GM21723 (cell line): ENCODE data around the gene COASY.

ENCODE experiments used
- ATAC-seq: cut with Tn5 transposase; IDR thresholded peaks from one replicate; pipeline ENCODE4 v1.9.1; 2021; ENCODE audit warnings: mild to moderate bottlenecking, moderate library complexity; ENCODE audit not compliant: unreplicated experiment

Gene COASY

DNA sequence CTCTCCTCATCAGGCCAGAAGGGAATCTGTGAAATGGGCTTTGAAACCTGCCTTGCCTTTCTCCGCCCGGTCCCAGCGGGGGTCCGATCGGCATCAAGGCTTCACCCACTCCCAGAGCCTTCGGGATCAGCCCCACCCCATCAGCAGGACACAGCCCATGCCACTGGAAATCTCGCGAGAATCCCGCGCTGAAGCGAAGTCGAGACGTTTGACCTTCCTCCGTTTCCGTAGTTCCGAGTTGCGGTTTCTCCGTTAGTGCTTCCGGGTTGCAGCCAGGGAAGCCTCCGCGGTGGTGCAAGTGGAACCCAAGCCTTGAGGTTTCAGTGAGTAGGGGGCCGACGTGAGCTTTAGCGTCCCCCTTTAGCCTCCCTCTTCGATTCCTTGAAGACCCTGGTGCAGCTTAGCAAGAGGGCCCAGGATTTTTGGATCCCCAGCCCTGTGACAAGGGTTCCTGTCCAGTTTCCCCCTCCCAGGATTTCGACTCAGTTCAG is at the start of gene COASY:
Gene COASY (plus strand): TSS at position 252 of the 491 bp plus-strand sequence. CDS start 475 bp downstream, outside the sequence.
- ATAC-seq, result peak; percentile 50

DNA sequence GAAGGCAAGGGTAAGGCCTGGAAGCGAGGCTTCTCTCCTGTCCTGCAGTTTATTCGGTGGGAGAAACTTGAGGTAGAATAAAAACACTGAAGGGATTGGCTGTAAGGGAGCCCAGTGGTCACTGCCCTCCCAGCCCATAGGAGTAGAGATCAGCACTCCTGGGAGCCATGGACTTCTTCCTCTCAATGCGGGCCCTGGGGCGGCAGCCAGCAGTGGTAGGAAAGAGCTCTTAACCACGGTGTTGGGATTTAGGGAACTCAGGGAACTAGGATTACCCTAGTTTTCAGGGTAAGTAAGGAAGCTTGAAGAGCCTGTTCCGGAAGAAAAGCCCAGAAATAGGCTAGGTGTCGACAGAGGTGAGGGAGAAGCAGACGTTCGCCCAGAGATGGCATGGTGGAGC is 49.7 kb upstream of the COASY start:
- no peak for ATAC-seq

DNA sequence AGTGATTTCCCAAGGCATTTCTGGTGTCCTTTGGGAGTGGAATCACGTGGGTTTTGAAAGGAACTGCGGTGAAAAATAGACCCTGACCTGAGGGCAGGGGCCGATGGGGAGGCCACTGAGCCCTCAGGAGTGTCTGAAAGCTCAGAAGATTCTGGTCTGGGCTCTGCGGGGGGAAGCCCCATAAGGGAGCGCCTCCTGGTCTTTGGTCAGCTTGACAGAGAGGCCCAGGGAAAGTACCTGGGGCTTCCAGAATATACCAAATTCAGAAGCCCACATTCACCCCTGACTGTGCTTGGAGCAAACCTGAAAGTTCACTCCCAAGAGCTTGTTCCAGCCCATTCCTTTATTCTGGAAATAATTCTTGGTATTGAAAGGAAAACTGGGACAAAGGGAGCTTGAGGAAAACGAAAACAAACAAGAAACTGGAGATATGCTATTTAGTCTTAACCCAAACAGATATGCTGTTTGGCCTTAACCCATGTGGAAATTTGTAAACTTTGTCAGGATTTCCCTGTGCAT is 49.2 kb upstream of the COASY start:
- peak; percentile 72 for ATAC-seq

DNA sequence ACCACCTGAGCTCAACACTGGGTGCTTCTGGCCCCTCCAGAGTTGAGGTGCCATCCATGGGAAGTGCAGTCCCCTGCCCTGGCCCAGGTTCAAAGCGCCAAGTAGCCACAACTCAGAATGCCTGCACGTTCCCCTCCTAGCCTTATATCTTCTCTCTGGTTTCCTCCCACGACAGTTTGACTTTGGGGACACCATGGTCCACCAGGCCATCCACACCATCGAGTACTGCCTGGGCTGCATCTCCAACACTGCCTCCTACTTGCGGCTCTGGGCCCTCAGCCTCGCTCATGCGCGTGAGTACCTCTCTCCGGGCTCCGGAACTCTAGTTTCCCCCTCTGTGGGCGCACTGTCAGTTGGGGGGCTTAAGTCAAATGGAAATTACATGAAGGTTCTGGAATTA is 48.3 kb upstream of the COASY start:
- no peak for ATAC-seq

DNA sequence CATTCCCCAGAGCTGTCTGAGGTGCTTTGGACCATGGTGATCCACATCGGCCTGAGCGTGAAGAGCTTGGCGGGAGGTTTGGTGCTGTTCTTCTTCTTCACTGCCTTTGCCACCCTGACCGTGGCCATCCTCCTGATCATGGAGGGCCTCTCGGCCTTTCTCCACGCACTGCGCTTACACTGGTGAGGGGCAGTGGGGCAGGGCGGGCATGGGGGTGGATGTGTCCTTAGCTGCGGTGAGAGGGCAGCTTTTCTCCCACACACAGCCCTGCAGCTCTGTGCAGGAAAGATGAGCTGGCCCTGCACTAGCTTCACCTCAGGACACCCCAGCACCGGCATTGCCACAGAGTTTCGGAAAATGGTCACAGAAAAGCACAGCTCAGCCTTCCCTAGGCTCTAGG is 47.7 kb upstream of the COASY start:
- ATAC-seq, result no peak

DNA sequence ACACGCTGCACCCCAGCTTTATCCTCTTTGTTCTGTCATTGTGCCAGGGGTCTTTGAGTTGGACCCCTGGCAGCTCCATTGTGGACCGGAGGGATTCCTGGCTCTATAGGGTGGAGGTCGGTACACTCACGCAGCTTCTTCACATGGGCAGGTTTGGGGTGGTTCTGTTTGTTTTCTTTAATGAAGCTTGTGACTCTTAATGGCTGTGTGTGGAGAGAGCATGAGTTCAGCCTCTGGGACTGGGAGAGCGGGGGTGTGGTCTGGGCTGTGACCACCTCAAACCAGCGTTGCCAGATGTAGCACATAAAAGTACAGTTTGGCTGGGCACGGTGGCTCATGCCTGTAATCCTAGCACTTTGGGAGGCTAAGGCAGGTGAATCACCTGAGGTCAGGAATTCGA is 47.1 kb upstream of the COASY start:
- no peak for ATAC-seq

DNA sequence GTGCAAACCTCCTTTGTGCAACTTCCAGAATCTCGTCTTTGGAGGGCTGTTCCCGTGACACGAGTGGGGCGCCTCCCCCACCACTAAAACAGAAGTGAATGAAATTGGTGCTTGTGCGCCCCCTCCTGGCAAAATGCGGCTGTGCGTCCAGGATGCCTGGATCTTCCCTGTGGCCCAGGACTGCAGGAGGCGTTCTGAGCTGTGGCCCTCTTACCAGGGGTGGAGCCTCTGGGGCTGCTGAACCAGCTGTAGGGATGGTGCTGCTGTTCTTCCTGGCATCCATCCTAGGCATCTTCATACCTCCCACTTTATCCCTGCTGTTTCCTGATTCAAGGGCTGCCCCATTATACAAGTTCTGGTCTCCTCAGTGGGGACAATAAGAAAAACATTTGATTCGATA is 44.4 kb upstream of the COASY start:
- no peak for ATAC-seq

DNA sequence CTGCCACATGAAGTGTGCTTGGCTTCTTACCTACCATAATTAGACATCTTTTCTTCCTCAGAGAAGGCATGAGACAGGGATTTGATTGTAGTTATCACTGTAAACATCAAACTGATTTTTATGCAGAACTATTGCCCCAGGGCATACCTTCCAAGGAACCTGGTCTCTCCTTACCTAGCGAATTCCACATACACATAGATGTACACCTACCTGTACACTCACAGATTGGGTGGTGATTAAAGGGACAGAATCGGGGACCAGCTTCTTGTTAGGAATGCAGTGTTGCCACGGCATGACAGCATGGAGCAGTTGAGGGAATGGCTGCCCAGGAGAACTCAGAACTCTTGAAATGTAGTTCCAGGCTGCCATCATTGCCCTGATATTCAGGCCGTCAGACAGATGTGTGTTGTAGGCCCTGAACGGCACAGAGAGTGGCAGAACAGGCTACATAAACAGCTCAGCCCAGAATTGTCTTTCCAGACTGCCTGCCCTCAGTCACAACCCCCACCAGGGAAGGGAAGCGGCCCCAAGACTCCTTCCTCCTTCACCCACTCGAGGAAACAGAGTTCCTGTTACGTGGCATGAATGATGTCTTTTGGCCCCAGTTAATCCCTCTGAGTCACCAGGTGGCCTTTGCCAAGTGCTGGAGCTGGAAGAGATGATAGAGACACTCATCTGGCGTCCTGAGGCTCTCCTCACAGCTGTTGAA is 43.7 kb upstream of the COASY start:
- ATAC-seq, result no peak

DNA sequence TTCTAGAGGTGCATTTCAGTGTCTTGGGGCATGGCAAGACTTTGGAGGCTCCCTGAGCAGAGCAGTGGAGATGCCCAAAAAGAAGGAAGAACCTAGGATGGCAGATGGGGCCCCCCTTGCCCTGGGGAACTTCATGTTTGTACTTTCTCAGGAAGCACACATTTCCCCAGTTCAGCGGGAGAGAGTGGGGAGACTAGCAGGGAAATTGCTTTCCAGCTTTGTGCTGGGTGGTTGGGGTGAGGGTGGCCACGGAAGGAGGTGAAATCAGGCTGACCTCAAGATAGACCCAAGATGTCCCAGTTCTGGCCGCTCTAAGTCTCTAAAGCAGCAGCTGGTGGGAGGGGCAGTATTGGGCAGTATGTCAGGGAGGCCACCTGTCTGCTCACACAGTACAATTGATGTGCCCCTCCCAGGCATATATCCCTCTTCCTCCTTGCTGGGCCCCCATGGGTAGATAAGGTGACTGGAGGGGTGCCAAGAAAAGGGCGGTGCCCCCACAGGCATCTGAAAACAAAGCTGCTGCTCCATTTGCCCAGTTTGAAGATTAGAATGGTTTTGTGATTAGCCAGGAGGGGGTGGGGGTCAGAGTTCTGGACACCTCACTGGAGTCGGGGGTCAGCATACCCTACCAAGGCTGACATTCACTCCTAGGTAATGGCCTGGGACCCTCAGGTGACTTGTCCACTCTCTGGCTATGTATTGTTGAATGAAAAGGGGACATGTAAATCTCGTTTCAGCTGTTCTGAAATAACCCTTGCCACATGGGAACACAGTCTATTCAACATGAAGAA is 43.0 kb upstream of the COASY start:
- ATAC-seq, result no peak

DNA sequence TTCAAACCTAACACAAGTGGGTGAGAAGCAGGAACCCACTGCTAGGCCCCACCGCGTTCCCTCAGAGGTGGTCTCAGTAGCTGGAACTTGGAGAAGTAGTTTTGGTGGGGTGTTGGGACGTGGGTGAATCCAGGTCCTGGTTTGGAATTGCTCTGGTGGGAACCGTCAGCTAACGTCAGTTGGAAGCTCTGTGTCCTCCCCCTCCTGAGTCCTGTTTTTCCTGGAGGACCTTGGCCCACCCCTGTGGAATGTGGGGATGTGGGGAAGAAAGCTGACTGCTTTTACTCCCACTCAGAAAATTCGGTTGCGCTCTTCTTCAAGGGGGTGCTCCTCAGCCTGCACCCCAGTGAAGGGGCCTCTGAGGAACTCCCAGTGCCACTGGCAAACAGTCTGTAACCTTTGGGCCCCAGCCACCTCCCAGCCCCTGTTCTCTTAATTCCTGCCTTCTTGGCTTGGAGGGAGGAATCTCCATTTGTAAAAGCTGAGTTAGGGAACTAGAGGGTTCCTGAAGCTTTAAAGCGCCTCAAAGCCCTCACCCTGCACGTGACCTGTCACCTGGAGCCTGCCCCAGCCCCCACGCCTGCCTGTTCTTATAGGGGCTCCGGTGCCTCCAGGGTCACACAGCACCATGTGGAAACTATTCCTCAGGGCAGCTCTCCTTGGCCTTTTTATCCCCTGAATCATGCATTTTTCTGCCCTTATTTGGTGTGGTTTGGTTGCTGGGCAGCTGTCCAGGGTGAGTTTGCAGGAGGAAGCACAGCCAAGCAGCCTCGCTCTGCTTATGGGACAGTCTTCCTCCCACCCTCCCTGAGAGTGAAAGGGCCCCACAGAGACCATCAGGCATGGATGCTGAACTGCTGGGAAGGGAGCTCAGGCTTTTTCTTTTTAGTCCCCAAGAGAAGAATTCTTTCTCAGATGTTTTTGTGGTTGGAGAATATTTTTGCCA is 42.1 kb upstream of the COASY start:
- ATAC-seq, result no peak

DNA sequence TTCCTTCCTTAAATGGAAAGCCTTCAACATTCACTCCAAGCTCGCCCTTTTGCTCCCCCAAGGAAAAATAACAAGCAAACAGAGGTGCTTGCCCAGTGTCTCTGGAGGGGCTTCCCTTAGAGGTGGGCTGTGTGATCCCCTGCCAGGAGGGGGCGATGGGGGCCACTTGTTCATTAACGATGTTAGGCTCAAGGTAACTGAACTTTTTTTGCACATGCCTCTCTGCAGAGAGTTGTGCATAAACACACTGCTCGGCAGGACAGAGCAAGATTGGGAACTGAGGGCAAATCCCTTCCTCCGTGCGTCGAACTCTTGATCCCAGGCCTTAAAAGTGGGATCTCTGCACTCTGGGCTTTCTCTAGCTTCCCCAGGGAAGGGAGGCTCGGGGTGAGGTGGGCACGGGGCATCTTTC is 41.4 kb upstream of the COASY start:
- no peak for ATAC-seq

DNA sequence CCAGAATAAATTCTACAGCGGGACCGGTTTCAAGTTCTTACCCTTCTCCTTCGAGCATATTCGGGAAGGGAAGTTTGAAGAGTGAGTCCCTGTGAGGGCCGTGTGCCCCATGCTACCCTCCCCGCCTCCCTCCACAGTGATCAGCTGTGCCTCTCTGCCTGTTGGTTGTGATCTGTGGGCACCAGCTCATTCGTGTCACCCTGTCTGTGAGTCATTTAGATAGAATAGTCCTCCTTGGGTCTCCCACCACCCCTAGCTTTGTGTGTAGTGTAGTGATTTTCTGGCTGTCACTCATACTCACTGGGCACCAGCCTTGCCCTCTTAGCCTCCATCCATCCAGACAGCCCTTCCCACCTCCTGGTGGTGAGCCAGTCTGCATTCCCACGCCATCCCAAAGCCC is 40.9 kb upstream of the COASY start:
- no peak for ATAC-seq

DNA sequence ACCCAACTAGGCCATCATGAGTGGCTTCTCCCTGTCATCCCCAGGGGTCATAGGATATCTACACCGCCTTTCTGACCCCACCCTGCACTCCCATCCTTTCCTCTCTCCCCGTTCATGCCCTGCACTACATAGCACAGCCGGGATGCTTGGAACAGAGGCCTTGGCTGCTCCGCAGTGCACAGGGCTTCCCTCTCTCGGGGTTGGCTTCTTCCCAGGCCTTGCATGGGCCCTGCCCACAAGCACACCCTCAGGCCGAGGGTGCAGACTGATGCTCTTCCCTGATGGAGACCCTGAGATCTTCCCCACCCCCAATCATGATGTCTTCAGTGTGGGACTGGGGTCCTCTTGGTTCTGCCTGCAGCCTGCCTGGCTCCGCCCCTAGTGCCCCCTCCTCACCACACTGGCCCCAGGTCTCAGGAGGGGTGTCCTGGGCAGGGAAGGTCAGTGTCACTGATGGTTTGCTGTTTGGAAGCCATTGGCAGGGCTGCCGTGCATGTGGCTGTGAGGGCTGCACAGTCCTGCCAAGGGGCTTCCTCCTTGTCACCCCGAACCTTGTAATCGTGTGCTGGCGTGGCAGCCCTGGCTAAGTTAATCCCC is 40.2 kb upstream of the COASY start:
- no peak for ATAC-seq

DNA sequence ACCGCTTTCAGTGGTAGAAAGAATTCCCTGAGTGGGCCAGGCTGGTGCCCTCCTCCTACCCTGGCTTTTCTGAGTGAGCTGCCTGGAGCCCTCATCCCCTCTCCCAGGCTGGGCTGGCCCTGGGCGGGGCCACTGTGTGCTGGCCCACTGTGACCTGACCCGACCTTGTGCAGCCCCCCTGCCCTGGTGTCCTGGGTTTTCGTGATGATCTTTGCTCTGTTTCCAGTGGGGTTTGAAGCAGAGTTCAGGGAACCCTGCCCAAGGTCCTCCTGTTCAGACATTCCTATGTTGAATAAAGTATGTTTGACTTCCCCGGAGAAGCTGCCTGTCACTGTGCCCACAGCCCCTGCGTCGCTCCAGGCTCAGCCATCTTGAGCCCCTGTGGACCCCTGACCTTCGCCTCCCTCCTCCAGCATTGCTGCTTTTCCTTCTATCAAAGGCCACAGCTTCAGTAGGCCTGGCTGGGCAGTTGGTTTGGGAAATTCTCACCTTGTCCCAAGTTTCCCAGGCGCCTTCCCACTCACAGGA is 39.6 kb upstream of the COASY start:
- ATAC-seq, result no peak

DNA sequence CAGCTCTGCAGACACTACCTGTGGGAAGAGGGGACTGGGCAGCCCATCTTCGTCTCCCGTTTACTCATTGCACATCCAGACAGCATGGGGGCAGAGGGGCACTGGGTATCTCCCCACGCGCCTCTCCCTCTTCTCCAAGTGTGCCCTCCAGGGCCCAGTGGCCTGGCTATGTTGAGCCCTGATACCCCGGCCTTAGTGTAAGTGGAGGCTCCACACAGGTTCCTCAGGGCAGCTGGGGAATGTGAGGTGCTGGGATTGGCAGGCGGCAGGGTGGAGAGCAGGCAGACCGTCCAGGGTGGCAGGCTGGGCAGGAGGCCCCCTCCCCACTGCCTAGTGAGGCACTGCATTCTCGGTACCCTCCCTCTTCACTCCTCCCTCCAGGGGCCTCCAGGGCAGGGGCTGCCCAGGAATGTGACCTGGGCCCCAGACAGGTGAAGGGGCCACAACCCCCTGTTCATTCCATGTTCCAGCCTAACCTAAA is 39.1 kb upstream of the COASY start:
- no peak for ATAC-seq

DNA sequence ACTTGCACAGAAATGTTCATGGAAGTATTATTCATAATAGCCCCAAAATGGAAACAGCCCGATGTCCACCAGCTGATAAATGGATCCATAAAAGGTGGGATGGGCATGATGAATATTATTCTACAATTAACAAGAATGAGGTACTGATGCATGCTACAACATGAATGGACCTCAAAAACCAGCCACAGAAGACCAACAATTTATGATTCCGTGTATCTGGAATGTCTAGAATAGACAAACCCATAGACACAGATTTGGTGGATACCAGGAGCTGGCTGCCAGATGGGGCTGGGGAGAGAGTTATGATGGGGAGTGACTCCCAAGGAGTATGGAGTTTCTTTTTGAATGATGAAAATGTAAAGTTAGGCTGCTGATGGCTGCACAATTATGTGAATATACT is 36.7 kb upstream of the COASY start:
- no peak for ATAC-seq

DNA sequence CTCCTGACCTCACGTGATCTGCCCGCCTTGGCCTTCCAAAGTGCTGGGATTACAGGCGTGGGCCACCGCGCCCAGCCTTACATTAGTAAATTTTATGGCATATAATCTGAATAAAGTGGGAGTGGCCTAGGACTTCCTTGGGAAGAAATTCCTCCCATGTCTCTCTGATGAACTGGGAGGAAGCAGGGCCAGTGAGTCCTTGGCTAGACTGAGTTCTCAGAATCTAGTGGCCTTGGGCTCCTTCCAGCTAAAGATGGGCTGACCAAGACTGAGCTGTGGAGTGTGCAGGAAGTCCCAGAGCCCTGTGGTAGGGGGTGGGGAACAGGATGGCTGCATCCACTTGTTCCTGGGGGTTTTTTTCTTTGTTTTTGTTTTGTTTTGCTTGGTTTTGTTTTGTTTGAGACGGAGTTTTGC is 35.9 kb upstream of the COASY start:
- no peak for ATAC-seq

DNA sequence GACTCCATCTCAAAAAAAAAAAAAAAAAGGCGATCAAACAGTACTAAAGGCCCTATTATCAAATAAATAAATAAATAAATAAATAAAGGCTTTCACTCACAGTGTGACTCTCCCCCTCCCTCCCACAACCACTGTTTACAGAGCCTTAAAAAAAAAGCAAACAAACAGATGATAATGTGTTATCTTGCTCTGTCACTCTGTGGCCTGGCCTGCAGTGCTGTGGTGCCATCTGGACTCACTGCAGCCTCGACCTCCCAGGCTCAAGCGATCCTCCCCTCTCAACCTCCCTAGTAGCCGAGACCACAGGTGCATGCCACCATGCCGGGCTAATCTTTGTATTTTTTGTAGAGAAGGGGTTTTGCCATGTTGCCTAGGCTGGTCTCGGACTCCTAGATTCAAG is 34.0 kb upstream of the COASY start:
- no peak for ATAC-seq

DNA sequence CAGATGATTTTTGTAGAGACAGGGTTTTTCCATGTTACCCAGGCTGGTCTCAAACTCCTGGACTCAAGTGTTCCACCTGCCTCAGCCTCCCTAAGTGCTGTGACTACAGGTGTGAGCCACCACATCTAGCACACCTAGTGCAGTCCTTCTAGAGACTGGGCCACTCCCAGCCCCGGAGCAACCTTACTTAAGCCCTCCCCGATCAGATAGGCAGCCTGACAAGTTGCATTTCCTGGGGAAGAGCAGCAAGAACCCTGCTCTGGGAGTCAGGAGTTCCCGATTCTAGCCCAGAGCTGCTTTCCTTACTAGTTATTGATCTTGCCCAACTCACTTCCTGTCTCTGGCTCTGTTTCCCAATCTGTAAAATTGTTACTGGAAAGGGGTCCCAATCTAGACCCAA is 32.9 kb upstream of the COASY start:
- ATAC-seq, result no peak

DNA sequence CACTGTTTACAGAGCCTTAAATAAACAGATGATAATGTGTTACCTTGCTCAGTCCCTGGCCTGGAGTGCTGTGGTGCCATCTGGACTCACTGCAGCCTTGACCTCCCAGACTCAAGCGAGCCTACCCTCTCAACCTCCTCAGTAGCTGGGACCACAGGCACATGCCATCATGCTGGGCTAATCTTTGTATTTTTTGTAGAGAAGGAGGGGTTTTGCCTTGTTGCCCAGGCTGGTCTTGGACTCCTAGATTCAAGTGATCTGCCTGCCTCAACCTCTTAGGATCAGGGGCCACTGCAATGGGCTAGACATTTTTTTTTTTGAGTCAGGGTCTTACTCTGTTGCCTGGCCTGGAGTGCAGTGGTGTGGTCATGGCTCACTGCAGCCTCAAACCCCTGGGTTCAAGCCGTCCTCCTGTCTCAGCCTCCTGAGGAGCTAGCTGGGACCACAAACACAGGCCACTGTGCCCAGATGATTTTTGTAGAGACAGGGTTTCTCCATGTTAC is 30.9 kb upstream of the COASY start:
- no peak for ATAC-seq
